NB4 (cell line): ENCODE results near the gene LRRC3C.
A peak's percentile ranks its signal among the peaks of the same experiment; 100 is the strongest.

Source experiments
- DNase-seq: peaks from one replicate; pipeline ENCODE4 v3.0.0; 2010; ENCODE audit warnings: low read depth
- H3K4me3 ChIP-seq: one replicate; pipeline ENCODE4 v1.5.1; 2011; ENCODE audit warnings: mild to moderate bottlenecking, low read depth, low read length, moderate library complexity
- MYC ChIP-seq: IDR thresholded peaks from 2 replicates; pipeline ENCODE4 v1.6.1; 2011; ENCODE audit warnings: low read depth, low read length
- POLR2A ChIP-seq: IDR thresholded peaks from 2 replicates; pipeline ENCODE4 v1.6.1; 2011; ENCODE audit warnings: mild to moderate bottlenecking; ENCODE audit not compliant: insufficient read length; ENCODE audit errors: extremely low read depth
- TF ChIP-seq, protein P1 (sequence below): IDR thresholded peaks from one replicate; pipeline ENCODE4 v1.5.1; 2012; ENCODE audit warnings: low read depth, low read length
- TF ChIP-seq, protein P2 (sequence below): IDR thresholded peaks from 2 replicates; pipeline ENCODE4 v1.6.1; 2011; ENCODE audit warnings: low read depth, low read length

The LRRC3C gene

DNA sequence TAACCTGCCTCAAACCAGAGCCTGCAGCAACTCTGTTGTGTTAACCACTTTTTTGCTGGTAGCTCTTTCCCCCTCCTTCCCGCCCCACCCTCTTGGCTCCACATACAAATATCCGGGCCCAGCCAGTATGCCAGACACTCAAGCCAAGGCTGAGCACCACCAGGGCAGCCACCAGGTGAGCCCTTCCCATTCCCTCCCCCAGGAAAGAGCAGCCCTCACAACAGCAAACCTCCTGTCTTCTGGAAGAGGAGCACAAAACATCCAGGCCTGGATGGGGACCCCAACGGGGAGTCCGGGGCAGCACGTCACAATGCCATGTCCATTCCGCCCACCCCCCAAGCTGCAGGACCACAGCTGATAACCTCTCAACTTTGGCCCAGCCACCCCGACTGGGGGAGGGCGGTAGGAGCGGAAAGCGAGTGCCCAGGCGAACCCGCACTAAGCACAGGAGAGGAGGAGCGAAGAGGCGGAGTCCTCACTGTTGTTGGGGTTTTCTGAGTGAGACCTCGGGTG, 888 bp upstream of the LRRC3C start:
- H3K4me3 ChIP-seq = peak overlapping the region; percentile 72
- DNase-seq = peak; percentile 69

DNA sequence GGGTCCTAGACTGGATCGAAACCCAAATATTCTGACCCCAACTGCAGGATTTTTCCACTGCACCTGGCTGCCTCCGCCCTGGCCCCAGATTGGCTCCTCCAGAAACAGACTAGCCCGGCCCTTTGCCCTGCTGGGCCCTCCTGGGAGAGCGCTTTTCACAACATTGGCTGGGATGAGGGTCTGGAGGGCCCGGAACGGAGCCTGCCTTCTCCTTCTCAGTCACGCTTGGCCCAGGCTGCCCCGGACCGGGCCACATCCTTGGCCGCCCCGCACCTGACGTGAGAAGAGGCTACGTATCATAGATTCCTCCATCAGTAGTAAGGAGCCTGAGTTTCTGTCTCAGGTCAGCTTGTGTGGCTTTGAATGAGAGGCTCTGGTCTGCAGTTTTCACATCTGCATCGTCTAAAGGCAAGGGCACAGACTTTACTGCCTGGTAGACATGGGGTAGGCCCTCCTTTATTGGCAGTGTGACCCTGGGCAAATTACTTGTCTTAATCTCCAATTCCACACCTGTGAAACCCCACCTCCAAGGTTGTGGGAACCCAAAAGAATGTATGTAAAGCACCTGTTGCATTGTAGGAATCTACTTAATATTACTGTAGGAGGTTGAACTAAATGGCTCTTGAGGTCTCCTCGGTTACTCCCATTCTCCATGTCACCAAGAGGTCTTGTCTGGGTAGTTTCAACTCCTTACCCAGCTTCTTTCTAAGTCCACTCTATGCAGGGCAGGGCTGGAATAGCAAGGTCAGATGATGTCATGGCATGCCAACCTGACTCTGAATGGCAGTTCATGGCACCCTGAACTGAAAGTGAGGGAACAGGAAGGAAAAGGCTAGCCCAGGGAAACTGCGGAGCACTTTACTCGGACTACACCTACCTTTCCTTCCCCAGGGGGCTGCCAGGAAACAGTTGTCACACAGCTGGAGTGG, 661 bp downstream of the LRRC3C start:
- H3K4me3 ChIP-seq = peak overlapping the region; percentile 72
- TF ChIP-seq, protein P1, sequence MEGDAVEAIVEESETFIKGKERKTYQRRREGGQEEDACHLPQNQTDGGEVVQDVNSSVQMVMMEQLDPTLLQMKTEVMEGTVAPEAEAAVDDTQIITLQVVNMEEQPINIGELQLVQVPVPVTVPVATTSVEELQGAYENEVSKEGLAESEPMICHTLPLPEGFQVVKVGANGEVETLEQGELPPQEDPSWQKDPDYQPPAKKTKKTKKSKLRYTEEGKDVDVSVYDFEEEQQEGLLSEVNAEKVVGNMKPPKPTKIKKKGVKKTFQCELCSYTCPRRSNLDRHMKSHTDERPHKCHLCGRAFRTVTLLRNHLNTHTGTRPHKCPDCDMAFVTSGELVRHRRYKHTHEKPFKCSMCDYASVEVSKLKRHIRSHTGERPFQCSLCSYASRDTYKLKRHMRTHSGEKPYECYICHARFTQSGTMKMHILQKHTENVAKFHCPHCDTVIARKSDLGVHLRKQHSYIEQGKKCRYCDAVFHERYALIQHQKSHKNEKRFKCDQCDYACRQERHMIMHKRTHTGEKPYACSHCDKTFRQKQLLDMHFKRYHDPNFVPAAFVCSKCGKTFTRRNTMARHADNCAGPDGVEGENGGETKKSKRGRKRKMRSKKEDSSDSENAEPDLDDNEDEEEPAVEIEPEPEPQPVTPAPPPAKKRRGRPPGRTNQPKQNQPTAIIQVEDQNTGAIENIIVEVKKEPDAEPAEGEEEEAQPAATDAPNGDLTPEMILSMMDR = no peak
- TF ChIP-seq POLR2A (no peak), MYC (no peak)
- TF ChIP-seq, protein P2, sequence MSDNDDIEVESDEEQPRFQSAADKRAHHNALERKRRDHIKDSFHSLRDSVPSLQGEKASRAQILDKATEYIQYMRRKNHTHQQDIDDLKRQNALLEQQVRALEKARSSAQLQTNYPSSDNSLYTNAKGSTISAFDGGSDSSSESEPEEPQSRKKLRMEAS = no peak
- no peak for DNase-seq

More for the DNA sequence above, 888 bp upstream of the LRRC3C start:
- TF ChIP-seq, protein P1 = no peak

DNA sequence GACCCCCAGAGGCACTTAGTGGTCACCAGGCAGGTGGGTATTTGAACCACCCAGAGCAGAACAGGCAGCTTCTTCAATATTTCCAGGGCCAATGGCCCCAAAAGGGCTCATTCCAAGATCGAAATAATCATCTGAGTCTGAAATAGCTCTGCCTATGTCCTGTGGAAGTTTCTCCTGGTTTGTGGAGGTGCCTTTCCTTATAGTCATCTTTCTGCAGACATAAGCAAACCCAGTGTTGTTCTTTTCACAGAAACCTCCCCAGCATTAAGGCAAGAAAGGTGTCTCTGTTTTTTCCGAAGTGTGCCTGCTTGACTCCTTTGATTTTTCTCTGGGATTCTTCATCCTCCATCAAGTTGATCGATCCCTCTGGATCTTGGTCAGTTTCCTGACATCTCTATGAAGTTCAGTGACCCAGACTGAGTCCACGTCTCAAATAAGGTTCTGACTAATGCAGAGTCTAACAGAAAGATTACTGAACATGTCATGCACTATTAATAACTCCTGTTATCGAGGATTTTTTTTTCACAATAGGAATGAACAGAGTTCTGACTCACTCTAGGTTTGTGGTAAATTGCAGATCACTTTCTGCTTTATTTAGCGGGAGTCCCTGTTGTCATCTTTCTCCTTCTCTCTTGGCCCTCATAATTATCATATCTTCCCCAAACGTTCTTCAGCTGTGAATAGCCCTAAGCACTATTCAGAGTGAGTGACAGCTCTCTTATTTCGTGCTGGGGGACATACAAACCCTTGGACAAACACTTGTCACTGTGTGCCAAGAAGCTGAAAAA, 1.5 kb downstream of the LRRC3C start:
- no peak overlapping the region for H3K4me3 ChIP-seq

DNA sequence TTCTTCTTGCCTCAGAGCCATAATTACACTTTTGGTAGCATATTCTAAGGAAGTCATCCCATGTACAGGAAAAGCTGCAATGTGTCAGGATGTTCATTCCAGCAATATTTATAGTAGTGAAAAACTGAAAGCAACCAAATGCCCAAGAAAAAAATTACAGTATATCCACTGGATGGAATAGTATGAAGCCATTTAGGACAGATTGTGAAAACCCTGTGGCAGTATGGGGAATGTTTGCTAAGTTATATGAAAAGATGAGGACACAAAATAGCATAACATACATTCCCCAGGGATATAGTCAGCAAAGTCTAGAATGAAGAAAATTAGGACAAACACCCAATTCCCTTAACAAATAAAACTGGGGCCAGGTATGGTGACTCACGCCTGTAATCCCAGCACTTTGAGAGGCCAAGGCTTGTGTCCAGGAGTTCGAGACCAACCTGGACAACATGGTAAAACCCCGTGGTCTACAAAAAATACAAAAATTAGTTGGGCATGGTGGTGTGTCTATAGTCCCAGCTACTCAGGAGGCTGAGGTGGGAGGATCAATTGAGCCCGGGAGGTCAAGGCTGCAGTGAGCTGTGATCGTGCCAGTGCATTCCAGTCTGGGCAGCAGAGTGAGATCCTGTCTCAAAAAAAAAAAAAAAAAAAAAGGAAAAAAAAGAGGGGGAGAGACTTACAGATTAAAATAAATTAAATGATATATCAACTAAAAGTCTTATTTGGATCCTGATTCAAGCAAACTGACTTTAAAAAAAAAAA, 2.3 kb downstream of the LRRC3C start:
- DNase-seq = no peak
- no peak overlapping the region for H3K4me3 ChIP-seq
- no peak for TF ChIP-seq POLR2A
- no peak for TF ChIP-seq MYC

More for the DNA sequence above, 1.5 kb downstream of the LRRC3C start:
- peak; percentile 78 for DNase-seq
- TF ChIP-seq MYC = no peak
- TF ChIP-seq, protein P1 = no peak
- TF ChIP-seq, protein P2 = no peak
- TF ChIP-seq POLR2A = no peak

DNA sequence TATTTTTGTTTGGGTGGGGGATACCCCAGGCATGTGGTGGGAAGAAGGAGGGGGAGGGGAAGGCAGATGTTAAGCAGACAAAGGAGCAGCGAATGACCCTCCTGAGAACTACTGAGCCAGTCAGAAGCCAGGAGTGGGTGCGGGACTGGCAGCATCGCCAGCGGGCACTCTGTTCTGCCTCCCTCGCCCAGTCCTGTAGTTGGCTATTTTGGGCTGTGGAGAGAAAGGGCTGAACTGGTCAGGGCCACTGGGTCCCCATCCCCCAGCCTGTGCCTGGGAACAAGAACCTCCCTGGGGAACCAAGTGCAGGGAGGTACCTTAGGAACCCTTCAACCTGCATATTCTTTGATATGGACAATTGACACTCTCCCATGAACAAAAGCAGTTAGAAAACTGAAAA, 6.4 kb downstream of the LRRC3C start:
- no peak overlapping the region for H3K4me3 ChIP-seq
- TF ChIP-seq, protein P1 = no peak
- TF ChIP-seq POLR2A (no peak), MYC (no peak)
- TF ChIP-seq, protein P2 = no peak
- DNase-seq = no peak

DNA sequence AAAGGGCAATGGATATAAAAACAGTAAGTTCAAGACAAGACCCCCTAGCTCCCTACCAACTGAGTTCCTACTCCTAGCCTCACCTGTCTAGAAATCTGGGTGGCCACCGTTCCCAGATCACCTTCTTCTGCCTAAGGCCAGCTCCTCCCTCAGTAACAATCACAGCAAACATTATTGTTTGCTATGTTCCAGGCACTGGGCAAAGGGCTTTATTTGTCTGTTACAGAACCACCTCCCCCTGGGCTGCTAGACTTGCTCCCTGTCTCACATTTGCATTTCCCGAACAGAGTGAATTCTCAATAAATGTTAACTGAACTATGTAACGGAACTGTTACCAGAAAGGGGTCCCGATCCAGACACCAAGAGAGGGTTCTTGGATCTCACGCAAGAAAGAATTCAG, 6.8 kb downstream of the LRRC3C start:
- DNase-seq = no peak

More for the DNA sequence above, 6.8 kb downstream of the LRRC3C start:
- no peak overlapping the region for H3K4me3 ChIP-seq
- TF ChIP-seq, protein P2 = no peak
- TF ChIP-seq POLR2A = no peak
- TF ChIP-seq, protein P1 = no peak
- TF ChIP-seq MYC = no peak
